Measurements from ENCODE around the gene SH3PXD2A. TPM values are rescaled to one million over a fixed set of nuclear protein-coding genes. Genes with fewer than 3 reads are reported as not detected.

The SH3PXD2A gene
- total and polyA plus RNA-seq, 2 donors (not counting 1 experiment from before 2014, with no cell fraction given), result 3.2 to 33.5 TPM

DNA sequence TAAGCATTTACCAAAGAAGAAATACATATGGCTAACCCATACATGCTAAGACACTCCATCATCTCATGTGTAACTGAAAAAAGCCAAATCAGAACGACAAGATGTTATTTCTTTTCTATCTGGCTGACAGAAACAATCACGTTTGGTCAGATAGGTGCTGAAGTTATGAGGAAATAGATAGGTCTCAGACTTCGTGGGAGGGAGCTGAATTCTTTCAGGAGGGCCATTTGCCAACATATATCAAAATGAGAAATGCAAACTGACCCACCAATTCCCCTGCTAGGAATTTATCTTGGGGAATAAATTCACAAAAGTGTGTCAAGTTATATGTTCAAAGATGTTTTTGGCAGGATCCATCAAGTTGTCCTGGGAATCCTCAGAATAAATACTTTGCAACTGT is 32.6 kb downstream of the SH3PXD2A start:
- H3K4me1 ChIP-seq (ENCODE audit: control insufficient read depth in 2 of 2, insufficient read depth in 2 of 2, low read length in 2 of 2), result no peaks in the 10 kb centered on the region
- no peak overlapping the region for H2AFZ ChIP-seq (ENCODE audit: insufficient read depth, low read depth, low read length, poor library complexity, severe bottlenecking)
- Mint-ChIP-seq H3K27me3 (peaks cover 37% of the 10 kb centered on the region), H3K27ac (no peak overlapping the region), H3K4me3 (no peak overlapping the region), H3K9me3 (ENCODE audit: insufficient read depth) (no peaks in the 10 kb centered on the region), H3K4me1 (no peaks in the 10 kb centered on the region)
- DNase-seq (no peak), ATAC-seq (ENCODE audit: low read depth) (no peak)
- H3K9ac ChIP-seq (ENCODE audit: low read length), result no peak overlapping the region
- no peaks in the 10 kb centered on the region for H3K9me3 ChIP-seq (ENCODE audit: control extremely low read depth in 1 of 3, control insufficient read depth in 2 of 3, insufficient read depth in 1 of 3, low read length in 2 of 3)
- no peak overlapping the region for H3K4me3 ChIP-seq (ENCODE audit: control extremely low read depth in 1 of 5, extremely low read depth in 1 of 5, insufficient read depth in 1 of 5, low read depth in 2 of 5, low read length in 4 of 5)
- WGBS (ENCODE audit: insufficient coverage), result 80% methylated on average over 1 of the region's 3 CpGs
- no peaks in the 10 kb centered on the region for H4K20me1 ChIP-seq (ENCODE audit: control insufficient read depth, insufficient read depth, low read length, poor library complexity, severe bottlenecking)
- no peaks in the 10 kb centered on the region for H3K36me3 ChIP-seq (replicated peaks in 1 of 2; ENCODE audit: control extremely low read depth in 1 of 2, control insufficient read depth in 1 of 2, extremely low read depth in 1 of 2, insufficient read depth in 2 of 2, low read length in 1 of 2)
- intact Hi-C loops (cut with micrococcal nuclease), result no loop called here
- no peaks in the 10 kb centered on the region for H3K79me2 ChIP-seq (ENCODE audit: control insufficient read depth, insufficient read depth, low read length)
- ChIA-PET CTCF (no interaction called here), POLR2A (no interaction called here)
- H3K4me2 ChIP-seq (replicated peaks; ENCODE audit: low read depth, low read length, poor library complexity, severe bottlenecking), result no peak overlapping the region
- no peak for TF ChIP-seq EZH2 (IDR thresholded peaks at IDR 0.05; ENCODE audit: borderline replicate concordance, insufficient read depth, low read depth, low read length, poor library complexity, severe bottlenecking)
- TF ChIP-seq, protein P1, sequence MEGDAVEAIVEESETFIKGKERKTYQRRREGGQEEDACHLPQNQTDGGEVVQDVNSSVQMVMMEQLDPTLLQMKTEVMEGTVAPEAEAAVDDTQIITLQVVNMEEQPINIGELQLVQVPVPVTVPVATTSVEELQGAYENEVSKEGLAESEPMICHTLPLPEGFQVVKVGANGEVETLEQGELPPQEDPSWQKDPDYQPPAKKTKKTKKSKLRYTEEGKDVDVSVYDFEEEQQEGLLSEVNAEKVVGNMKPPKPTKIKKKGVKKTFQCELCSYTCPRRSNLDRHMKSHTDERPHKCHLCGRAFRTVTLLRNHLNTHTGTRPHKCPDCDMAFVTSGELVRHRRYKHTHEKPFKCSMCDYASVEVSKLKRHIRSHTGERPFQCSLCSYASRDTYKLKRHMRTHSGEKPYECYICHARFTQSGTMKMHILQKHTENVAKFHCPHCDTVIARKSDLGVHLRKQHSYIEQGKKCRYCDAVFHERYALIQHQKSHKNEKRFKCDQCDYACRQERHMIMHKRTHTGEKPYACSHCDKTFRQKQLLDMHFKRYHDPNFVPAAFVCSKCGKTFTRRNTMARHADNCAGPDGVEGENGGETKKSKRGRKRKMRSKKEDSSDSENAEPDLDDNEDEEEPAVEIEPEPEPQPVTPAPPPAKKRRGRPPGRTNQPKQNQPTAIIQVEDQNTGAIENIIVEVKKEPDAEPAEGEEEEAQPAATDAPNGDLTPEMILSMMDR (IDR thresholded peaks at IDR 0.05), result no peak
- peaks cover 0 to 19% (median 0%) of the 10 kb centered on the region in 4 experiments for H3K27me3 ChIP-seq (replicated peaks in 1 of 4; ENCODE audit: control extremely low read depth in 1 of 4, control insufficient read depth in 3 of 4, insufficient read depth in 4 of 4, low read length in 3 of 4)
- H3K27ac ChIP-seq (ENCODE audit: low read length in 2 of 2), result no peak overlapping the region

DNA sequence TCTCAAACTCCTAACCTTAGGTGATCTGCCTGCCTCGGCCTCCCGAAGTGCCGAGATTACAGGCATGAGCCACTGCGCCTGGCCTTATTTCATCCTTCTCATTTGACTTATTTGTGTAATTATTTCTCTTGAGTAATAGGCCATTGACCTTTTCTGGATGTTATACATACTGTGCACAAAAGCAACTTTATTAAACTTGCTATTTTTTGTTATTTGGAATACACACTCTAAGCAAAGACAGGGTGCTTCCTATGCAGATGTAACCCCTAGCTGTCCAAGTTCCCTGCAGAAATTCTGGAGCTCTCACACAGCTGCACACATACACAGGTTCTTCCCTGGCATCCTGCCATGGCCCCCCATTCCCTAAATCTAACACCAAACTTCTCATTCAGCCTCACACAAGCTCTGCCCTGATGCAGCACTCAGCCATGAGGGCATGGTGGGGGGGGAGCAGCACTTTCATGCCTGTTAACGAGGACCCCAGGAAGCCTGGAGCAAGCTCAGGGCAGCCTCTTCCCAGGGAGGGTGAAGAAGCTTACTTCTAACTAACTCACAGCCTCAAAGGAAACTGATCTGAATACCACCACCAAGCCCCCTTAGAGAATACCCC is 33.2 kb downstream of the SH3PXD2A start:
- TF ChIP-seq EZH2 (IDR thresholded peaks at IDR 0.05; ENCODE audit: borderline replicate concordance, insufficient read depth, low read depth, low read length, poor library complexity, severe bottlenecking), result no peak
- TF ChIP-seq, protein P1 (IDR thresholded peaks at IDR 0.05), result no peak
- Mint-ChIP-seq H3K4me1 (no peaks in the 10 kb centered on the region), H3K9me3 (ENCODE audit: insufficient read depth) (no peaks in the 10 kb centered on the region), H3K27me3 (peaks cover 38% of the 10 kb centered on the region), H3K27ac (no peak overlapping the region), H3K4me3 (no peak overlapping the region)
- Histone ChIP-seq H3K9me3 (ENCODE audit: control extremely low read depth in 1 of 3, control insufficient read depth in 2 of 3, insufficient read depth in 1 of 3, low read length in 2 of 3) (no peaks in the 10 kb centered on the region), H3K4me1 (ENCODE audit: control insufficient read depth in 2 of 2, insufficient read depth in 2 of 2, low read length in 2 of 2) (no peaks in the 10 kb centered on the region), H3K36me3 (replicated peaks in 1 of 2; ENCODE audit: control extremely low read depth in 1 of 2, control insufficient read depth in 1 of 2, extremely low read depth in 1 of 2, insufficient read depth in 2 of 2, low read length in 1 of 2) (no peaks in the 10 kb centered on the region), H2AFZ (ENCODE audit: insufficient read depth, low read depth, low read length, poor library complexity, severe bottlenecking) (no peak overlapping the region), H3K79me2 (ENCODE audit: control insufficient read depth, insufficient read depth, low read length) (no peaks in the 10 kb centered on the region), H3K27me3 (replicated peaks in 1 of 4; ENCODE audit: control extremely low read depth in 1 of 4, control insufficient read depth in 3 of 4, insufficient read depth in 4 of 4, low read length in 3 of 4) (peaks cover 0 to 19% (median 0%) of the 10 kb centered on the region in 4 experiments), H3K4me3 (ENCODE audit: control extremely low read depth in 1 of 5, extremely low read depth in 1 of 5, insufficient read depth in 1 of 5, low read depth in 2 of 5, low read length in 4 of 5) (no peak overlapping the region), H3K9ac (ENCODE audit: low read length) (no peak overlapping the region), H4K20me1 (ENCODE audit: control insufficient read depth, insufficient read depth, low read length, poor library complexity, severe bottlenecking) (no peaks in the 10 kb centered on the region), H3K4me2 (replicated peaks; ENCODE audit: low read depth, low read length, poor library complexity, severe bottlenecking) (no peak overlapping the region), H3K27ac (ENCODE audit: low read length in 2 of 2) (no peak overlapping the region)
- POLR2A ChIA-PET, result no interaction called here
- no peak for DNase-seq
- intact Hi-C loops (cut with micrococcal nuclease), result no loop called here
- CTCF ChIA-PET, result no interaction called here
- no CpG with 5 or more reads among the region's 5 CpGs for whole genome bisulfite sequencing (ENCODE audit: insufficient coverage)
- ATAC-seq (ENCODE audit: low read depth), result no peak
